GM10847 (cell line): ENCODE measurements around the gene SLC18A2.

ENCODE experiments used
- POLR2A ChIP-seq: IDR thresholded peaks from 2 replicates; pipeline ENCODE4 v1.6.1; 2011; ENCODE audit not compliant: insufficient read length; ENCODE audit errors: extremely low read depth

The SLC18A2 gene

GRCh38 chr10:117254338-117254737, 13.4 kb downstream of the SLC18A2 start:
- TF ChIP-seq POLR2A = no peak

- TF ChIP-seq POLR2A = no peak
Observed at GRCh38 chr10:117254774-117255735, 14.1 kb downstream of the SLC18A2 start.

- no peak for TF ChIP-seq POLR2A
Observed at GRCh38 chr10:117255835-117256460, 15.0 kb downstream of the SLC18A2 start.

- TF ChIP-seq POLR2A = no peak
Observed at GRCh38 chr10:117256910-117257309, 16.0 kb downstream of the SLC18A2 start.

- TF ChIP-seq POLR2A = no peak
Observed at GRCh38 chr10:117257721-117258120, 16.8 kb downstream of the SLC18A2 start.

GRCh38 chr10:117259279-117259678, 18.4 kb downstream of the SLC18A2 start:
- TF ChIP-seq POLR2A = no peak

- no peak for TF ChIP-seq POLR2A
Observed at GRCh38 chr10:117260084-117260483, 19.2 kb downstream of the SLC18A2 start.

GRCh38 chr10:117261501-117261900, 20.6 kb downstream of the SLC18A2 start:
- no peak for TF ChIP-seq POLR2A

- TF ChIP-seq POLR2A = no peak
Observed at GRCh38 chr10:117262291-117262902, 21.5 kb downstream of the SLC18A2 start.

GRCh38 chr10:117262903-117263293, 22.0 kb downstream of the SLC18A2 start:
- TF ChIP-seq POLR2A = no peak

GRCh38 chr10:117264782-117265181, 23.9 kb downstream of the SLC18A2 start:
- no peak for TF ChIP-seq POLR2A

GRCh38 chr10:117266400-117266799, 25.5 kb downstream of the SLC18A2 start:
- TF ChIP-seq POLR2A = no peak

GRCh38 chr10:117266812-117267211, 25.9 kb downstream of the SLC18A2 start:
- TF ChIP-seq POLR2A = no peak

GRCh38 chr10:117268258-117268657, 27.3 kb downstream of the SLC18A2 start:
- TF ChIP-seq POLR2A = no peak

GRCh38 chr10:117268907-117269306, 28.0 kb downstream of the SLC18A2 start:
- no peak for TF ChIP-seq POLR2A

- no peak for TF ChIP-seq POLR2A
Observed at GRCh38 chr10:117271427-117271826, 30.5 kb downstream of the SLC18A2 start.
